NCI-H146 (cell line): Measurements from ENCODE around the gene ZNF277.
"Not testable (repeated sequence)": the region's sequence is repeated elsewhere in the genome, so short reads cannot be mapped to it uniquely, and the experiment has no call there.

ENCODE experiments used
- DNase-seq: peaks from one replicate; lab custom pipeline; 2025; lab: John Stamatoyannopoulos, UW

The ZNF277 gene

DNA sequence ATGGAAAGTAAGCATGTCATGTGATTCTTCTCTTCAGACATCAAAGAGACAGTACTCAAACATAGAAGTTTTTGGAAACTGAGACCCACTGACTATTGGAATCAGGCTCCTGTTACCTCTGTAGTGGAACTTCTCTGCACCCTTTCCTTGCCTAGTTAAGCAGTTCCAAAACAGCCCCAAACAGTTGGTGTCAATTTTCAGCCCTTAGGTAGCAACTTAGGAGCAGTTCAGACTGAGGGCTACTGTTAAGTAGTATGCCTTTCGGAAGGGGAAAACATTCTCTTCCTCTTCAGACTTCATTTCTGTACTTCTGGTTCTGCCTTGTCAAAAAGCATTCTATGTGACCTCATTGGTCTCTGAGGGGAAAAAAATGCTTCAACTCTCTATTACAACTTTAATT lies 85.7 kb downstream of the ZNF277 start:
- DNase-seq = no peak

DNA sequence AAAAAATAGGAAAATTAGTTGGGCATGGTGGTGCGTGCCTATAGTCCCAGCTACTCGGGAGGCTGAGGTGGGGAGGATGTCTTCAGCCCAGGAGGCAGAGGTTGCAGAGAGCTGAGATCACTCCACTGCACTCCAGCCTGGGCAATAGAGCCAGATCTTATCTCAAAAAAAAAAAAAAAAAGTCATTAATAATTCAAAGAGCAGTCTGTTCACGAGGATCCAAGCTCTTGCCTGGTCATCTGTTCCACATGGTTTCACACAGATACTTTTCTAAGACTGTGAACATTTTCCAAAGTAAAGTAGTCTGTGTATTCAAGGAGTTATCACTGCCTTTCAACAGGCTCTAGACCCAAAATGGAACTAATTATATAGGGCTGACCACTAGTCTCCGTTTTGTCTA lies 86.9 kb downstream of the ZNF277 start:
- DNase-seq = no peak

DNA sequence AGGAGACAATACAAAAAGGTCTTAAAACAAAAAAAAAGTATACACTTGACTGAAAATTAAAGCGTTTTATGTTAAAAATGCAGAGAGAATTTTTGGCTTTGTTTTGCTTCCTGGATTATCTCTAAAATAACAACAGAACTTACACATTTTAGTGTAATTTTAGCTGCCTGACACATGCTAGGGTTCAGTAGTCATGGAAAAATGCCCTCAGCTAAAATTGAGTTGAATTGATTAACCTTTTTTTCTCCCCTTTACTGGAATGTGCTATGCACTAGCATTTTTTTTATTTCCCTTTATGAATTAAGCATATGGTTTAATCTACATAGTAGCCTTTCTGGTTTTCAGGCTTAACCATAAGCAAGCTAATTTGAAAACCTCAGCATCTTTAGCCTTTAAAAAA lies 89.9 kb downstream of the ZNF277 start:
- DNase-seq = no peak

DNA sequence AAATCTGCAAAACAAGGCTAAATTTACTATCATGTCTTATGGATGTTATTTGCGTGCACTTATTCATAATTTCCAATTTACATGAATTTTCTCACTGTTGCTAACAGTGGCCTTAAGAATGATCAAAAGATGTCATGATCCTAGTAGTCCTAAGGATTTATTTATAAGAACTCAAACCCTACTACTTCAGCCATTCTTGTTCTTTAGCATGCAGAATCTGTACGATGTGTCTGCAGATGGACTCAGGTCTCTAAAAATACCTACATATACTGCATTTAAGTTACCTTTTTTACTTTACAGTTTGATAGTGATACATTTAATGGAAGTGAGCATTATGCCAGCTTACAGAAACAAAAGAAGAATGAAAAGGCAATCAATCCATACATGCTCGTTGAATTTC lies 91.2 kb downstream of the ZNF277 start:
- no peak for DNase-seq

DNA sequence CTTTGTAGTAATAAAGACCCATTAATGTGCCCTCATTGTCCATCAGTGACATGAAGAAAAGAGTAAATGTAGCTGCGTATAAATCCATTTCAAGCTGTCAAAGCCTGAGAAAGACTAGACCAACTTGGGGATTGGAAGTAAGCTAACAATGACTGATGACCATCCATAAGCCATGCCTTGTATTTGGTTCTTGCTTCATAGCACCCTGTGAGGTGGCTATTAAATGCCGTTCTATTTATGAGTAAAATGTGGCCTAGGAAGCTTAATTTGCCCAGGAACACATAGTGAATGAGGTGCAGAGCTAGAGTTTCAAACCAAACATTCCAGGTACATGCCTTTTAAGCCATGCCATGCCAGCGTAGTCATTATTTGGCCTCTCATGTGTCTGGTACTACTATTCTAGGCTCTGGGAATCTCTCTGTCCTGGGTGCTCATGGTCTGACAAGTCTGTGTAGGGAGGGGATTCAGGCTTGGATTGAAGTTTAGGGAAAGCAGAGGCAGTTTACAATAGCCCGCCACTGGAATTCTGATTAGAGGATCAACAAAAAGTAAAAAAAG lies 92.1 kb downstream of the ZNF277 start:
- no peak for DNase-seq

DNA sequence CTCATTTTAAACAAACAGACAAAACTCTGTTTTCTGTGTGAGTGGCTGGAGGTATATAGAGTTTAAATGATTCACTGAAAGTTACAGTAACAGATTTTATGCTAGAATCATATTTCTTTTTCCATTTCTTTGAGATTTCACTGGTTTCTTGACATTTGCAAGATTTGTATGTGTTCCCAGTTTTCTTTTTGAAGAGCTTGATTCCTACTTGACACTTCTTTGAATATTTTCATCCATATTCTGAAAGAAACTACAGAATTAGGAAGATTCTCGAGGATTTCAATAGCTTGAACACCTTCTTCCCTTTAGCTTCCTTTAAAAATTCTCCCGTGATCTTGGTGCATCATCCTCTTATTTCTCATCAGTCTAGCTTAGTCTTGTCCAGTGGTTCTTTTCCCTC lies 93.6 kb downstream of the ZNF277 start:
- no peak for DNase-seq

DNA sequence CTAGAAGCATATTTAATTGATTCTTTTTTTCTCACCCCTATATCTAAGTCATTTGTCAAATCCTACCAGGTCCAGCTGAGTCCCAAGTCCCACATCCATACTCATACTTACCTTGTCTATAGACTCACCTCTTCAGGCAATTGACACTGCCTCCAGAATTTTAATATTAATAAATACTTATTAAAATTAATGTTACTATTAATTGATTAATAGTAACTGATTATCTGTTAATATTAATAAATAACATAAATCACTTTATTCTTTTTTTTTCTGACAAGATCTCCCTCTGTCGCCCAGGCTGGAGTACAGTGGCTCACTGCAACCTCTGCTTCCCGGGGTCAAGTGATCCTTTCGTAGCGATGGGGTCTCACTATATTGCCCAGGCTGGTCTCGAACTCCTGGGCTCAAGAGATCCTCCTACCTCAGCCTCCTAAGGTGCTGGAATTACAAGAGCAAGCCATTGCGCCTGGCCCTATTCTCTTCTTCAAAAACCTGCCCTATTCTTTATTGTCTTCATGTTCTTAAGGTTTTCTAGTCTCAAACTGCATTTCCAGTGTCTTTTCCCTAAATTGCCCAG lies 94.4 kb downstream of the ZNF277 start:
- no peak for DNase-seq

DNA sequence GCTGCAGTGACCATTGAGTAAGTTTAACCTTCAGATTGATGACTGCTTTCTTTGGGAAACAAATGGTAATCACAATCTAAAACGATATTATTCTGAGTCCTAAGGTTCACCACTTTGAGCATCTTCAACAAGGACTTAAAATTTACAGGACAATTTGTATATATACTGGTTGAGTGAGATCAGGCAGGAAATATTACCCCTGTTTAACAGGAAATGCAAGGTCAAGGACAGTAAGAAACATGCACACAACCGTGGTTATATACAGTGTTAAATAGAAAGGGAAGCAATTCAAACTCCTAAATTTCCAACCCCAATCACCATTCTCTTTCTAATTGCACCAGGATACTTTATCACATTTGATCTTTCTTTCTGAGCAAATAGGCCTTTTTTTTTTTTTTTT lies 96.1 kb downstream of the ZNF277 start:
- DNase-seq = no peak

DNA sequence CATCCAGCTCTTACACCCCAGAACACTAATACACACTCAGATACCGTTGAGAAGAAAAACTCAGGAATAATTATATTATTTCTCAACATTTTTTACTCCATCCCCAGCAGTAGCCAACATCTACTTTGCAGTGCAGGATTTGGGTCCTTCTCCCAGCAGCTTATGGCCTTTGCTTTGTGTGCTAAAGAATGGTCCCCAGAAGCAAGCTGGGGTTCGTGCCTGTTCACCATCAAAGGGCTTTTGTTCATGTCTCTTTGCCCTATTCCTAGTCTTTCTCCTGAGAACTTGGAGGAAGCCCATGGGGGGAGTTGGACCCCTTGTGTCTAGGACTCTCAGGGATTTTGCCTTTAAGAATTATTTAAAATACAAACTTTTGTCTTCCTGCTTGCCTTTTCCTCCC lies 100.4 kb downstream of the ZNF277 start:
- DNase-seq = no peak

DNA sequence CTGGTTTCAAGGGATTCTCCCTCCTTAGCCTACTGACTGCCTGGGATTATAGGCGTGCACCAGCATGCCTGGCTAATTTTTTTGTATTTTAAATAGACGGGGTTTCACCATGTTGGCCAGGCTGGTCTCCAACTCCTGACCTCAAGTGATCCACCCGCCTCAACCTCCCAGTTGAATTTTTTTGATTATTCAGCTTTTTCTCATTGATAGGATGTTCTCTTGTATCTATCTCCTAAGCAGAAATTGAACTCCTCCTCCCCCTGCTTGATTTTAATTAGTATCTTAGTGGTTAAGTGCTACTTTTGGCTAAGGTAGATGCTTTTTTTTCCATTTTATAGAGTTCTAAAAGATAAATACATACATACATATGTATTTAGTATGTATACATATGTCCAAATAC lies 101.0 kb downstream of the ZNF277 start:
- no peak for DNase-seq

DNA sequence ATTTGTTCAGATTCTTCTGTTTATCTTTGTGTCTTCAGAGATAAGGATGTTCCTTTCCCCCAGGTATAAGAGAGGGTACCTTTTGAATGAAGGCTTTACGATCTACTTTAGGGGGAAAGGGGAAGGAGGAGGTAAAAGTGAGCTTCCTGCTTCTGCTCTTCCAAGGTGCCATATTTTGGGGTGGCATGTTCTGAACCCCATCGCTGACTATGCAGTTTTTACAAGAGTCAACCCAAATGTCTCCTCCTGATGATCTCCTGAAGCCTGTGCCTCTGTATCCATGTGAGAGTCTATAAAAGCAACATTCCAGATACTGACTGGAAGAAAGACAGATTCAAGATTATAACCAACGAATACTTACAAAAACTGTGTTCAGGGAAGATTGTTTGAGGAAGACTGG lies 102.5 kb downstream of the ZNF277 start:
- DNase-seq = no peak

DNA sequence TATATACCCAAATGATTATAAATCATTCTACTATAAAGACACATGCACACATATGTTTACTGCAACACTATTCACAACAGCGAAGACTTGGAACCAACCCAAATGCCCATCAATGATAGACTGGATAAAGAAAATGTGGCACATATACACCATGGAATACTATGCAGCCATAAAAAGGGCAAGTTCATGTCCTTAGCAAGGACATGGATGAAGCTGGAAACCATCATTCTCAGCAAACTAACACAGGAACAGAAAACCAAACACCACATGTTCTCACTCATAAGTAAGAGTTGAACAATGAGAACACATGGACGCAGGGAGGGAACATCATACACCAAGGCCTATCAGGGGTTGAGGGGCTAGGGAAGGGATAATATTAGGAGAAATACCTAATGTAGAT lies 110.3 kb downstream of the ZNF277 start:
- DNase-seq = not testable (repeated sequence)

DNA sequence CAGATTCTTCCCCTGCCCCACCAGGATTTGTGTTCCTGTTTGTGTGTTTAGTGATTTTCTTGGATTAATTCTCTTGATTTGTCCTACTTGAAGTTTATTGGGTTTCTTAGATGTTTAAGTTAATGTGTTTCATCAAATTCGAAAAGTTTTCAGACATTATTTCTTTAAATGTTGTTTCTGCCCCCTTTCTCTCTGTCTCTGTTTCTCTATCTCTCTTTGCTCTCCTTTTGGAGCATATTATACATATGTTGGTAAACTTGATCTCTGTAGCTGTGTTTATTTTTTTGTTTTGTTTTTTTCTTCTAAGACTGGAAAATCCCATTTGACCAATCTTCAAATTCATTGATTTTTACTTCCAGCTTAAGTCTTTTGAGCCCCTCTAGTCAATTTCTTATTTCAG lies 115.6 kb downstream of the ZNF277 start:
- no peak for DNase-seq

DNA sequence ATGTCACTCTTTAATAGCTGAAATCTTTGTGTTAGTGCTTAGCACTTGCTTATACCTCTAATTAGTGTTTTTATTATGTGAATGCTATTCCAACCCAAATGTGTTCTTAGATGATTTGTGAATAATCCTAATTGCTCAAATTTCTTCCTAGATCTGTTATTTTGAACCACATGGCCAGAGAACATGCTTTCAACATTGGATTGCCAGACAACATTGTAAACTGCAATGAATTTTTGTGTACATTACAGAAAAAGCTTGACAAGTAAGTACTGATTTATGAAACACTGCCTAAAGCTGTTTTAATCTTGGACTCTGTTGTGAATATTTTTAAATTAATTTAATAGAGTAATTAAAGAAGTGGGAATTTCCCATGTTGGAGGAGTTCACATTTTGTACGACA lies 121.1 kb downstream of the ZNF277 start:
- DNase-seq = no peak

DNA sequence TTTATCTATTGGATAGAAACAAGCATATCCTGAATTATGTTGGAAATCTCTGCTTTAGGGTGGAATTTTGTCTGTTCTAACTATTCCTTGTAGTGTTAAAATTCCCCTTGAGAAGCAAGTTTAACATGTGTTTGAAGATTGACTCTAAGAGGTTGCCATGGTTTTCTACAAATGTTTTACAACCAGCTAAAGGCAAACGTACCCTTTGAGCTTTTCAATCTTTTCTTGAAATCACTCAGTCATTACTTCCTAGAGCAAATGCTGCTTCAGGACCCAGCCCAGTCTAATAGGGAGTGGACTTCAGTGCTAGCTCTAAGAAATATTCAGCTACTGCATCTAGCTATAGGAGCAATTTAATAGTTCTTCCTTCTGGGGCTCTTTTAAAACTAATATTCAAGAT lies 125.0 kb downstream of the ZNF277 start:
- DNase-seq = no peak

DNA sequence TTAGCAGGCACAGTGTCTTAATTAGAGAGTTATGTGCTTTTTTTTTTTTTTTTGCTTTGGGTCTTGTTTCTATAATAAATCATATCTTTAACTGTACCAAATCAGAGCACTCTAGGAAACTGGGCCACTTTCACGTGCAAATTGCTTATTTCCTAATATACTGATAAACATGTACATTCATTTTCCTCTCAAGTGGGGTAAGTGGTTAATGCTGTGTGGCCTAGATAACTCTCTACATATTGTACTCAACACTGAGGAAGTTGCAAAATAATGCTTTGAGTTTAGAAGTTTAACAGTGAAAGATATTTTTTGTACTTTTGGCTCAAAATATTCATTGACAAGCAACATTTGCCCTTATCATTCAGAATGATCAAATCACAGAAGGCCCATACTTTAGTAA lies 127.9 kb downstream of the ZNF277 start:
- DNase-seq = no peak

DNA sequence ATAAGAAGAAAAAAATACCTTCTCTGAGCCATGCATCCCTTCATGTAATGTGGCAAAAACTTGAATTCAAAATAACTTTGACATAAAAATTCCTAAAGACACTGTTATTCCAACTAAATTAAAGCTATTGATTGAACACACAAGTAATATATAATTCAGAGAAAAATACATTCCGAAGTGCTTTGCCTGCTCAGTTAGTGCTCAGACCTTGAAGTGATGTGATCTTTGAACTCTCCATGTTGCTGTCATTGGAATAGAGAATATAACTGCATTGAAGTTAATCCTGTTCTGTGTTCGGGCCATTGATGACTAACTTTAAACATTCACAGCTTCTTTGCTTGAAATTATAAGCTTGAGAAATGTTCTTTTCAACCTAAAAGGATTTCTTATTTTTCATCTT lies 129.8 kb downstream of the ZNF277 start:
- DNase-seq = no peak

DNA sequence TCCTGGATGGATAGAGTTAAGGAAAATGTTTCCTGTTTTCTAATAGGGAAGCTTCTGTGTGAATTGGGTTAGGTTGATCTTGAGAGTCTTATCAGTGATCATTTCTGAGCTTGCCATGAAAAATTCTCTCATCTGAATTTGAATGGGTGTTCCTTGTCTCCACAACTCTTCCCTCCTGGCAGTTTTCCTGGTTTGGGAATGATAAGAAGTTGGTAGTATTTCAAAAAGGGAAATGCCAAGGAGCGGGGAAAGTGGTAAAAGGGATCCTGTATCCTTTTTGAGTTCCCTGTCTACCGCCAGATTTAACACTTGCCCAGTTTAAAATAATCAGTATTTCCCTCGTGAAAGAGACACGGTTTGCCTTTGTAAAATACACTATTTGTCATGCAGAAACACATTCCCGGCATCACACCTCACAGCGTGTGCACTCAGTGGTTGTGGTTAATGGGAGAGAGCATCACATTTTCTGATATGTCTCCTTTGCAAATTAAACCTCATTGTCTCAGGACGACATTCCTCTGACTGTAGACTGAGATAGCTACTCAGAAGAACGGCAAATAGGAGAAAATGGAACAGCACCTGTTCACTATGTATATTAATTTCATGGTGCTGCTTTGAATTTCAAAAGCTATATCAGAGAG lies 130.6 kb downstream of the ZNF277 start:
- DNase-seq = no peak

DNA sequence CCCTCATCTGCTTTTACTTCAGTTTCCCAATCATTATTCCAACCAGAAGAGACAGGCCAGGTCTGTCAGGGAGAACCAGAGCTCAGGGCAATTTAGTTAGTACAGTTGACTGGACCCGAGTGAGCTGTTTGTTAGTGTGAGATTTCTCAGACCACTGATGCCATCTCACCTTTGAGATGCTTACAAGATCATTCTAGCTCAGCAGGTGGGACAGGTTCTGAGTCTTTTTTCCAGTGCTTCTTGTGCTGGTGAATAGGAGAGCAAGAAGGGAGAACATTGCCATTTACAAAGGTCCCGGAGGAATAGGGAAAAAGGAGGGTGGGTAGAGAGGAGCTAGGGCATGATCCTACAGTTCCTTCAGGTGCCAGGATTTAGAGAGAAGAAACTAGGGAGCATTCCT lies 131.4 kb downstream of the ZNF277 start:
- no peak for DNase-seq

DNA sequence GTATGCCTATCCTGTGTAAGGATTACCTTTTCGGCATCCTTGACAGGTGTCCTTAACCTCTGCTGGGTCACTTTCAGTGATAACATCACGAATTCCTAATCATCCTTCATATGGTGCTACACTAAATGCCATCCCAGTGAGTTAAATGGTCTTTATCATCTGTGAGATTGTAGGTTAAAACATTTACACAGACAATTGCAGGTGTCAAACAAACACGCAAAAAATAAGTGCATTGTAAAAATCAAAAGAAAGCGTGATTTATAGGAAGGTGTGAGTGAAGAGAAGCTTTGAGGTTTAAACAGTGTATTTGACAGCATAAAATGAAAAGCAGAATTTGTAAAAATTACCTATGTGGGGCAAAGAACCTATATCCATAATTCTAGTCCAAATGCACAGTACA lies 132.3 kb downstream of the ZNF277 start:
- no peak for DNase-seq

DNA sequence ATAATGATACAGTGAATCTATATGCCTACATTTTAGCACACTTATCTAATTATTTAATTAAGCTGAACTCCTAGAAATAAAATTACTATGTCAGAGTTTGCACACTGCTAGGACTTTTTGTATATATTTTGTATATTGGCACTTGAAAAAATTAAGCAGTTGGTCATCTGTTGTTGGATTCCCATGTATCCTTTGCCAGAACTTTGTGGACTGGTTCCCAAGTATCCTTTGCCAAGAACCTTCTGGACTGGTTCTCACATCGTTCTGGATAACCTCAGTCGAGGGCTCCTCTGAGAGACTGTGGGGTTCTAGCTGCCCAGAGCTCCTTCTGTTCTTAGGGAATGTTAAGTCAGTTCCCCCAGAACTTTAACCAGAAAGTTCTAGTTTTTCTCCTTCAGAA lies 135.0 kb downstream of the ZNF277 start:
- no peak for DNase-seq

DNA sequence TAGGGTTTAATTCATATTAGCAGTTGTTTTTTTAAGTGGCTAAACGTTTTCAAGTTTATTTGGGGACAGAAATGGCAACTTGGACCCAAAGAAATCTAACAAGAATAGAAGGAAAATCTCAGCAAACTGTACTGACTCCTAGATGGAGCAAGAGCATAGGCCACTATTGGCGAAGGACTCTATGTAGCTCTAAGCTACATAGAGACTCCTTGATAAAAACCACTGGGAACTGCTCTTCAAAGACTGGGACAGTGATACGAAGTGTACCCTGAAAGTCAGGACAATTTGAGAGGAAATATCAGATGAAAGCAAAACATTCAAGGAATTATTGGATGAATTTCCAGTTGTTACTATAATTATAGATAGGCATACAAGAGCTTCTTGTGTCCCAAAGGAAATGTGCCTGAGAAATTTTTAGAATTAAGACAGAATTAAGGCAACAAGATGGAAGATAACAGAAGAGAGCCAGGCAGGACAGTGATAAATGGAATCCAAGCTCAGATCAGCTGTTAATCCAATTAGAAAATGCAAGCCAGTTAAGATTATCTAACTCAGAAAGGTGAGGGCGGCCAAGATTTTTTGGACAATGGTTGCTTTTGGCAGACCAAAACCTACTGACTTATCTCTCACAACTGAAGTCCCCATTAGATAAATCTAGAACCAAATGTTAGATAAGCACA lies 140.0 kb downstream of the ZNF277 start:
- no peak for DNase-seq

DNA sequence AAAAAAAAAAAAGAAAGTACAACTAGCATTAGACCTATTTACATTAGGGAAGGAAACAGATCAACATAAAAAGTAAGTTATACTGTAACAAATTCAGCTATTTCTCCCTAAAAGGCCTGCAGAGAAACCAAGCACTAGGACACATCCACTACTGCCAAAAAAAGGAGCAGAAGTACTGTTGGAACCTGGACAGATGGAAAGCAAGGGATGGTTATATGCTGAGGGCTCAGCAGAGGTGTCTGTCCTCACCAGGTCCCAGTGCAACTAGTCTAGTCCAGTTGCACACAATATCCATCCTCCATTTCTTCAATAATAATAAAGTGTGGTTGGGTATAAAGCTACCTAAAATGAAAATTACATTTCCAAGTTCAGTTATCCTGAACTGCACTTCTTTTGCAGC lies 140.6 kb downstream of the ZNF277 start:
- no peak for DNase-seq

DNA sequence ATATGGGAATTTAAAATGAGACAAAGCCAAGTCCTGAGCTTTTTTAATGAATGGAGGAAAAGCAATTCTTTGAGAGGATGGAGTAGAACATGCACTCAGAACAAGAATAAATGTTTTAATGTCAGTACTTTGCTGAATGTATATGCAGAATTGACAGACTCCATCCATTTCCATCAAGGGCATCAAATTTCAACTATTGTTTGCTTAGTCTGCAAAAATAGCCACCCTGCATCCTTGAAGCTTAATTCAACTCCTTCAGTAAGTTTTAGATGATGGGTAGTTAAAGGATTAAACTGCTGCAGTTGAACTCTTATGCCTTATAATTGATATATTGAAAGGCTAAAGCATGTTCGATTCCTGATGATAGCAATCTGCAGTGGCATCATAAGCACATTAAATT lies 144.1 kb downstream of the ZNF277 start:
- no peak for DNase-seq
